ENCODE measurements around the gene SCYGR2.
"Not testable (repeated sequence)": the region's sequence is repeated elsewhere in the genome, so short reads cannot be mapped to it uniquely, and the experiment has no call there.

SCYGR2 gene

GRCh38 chr2:227598835-227599503 is at the start of gene SCYGR2:
SCYGR2 (plus strand) TSS chr2:227598893; CDS start chr2:227598893, 0 bp downstream.
- not testable (repeated sequence) for DNase-seq (ENCODE audit: low read depth in 2 of 2)

GRCh38 chr2:227551836-227552235 is 46.9 kb upstream of the SCYGR2 start:
- no peak for DNase-seq (ENCODE audit: low read depth in 2 of 2)

GRCh38 chr2:227562581-227562980 is 36.1 kb upstream of the SCYGR2 start:
- no peak for DNase-seq (ENCODE audit: low read depth in 2 of 2)

- DNase-seq (ENCODE audit: low read depth in 2 of 2): no peak
These were observed 33.6 kb upstream of the SCYGR2 start for GRCh38 chr2:227565080-227565479.

- no peak for DNase-seq (ENCODE audit: low read depth in 2 of 2)
These were observed 32.7 kb upstream of the SCYGR2 start for GRCh38 chr2:227566012-227566411.

- DNase-seq (ENCODE audit: low read depth in 2 of 2): no peak
These were observed 29.9 kb upstream of the SCYGR2 start for GRCh38 chr2:227568852-227569169.

- no peak for DNase-seq (ENCODE audit: low read depth in 2 of 2)
These were observed 28.1 kb upstream of the SCYGR2 start for GRCh38 chr2:227570615-227571014.

- no peak for DNase-seq (ENCODE audit: low read depth in 2 of 2)
These were observed 22.6 kb upstream of the SCYGR2 start for GRCh38 chr2:227576110-227576509.

GRCh38 chr2:227576812-227577211 is 21.9 kb upstream of the SCYGR2 start:
- DNase-seq (ENCODE audit: low read depth in 2 of 2): no peak

GRCh38 chr2:227577555-227577954 is 21.1 kb upstream of the SCYGR2 start:
- no peak for DNase-seq (ENCODE audit: low read depth in 2 of 2)

- DNase-seq (ENCODE audit: low read depth in 2 of 2): no peak
These were observed 20.1 kb upstream of the SCYGR2 start for GRCh38 chr2:227578642-227579041.

GRCh38 chr2:227579791-227580190 is 18.9 kb upstream of the SCYGR2 start:
- no peak for DNase-seq (ENCODE audit: low read depth in 2 of 2)

- DNase-seq (ENCODE audit: low read depth in 2 of 2): no peak
These were observed 16.3 kb upstream of the SCYGR2 start for GRCh38 chr2:227582369-227582768.

- no peak for DNase-seq (ENCODE audit: low read depth in 2 of 2)
These were observed 5.9 kb upstream of the SCYGR2 start for GRCh38 chr2:227592694-227593387.

- DNase-seq (ENCODE audit: low read depth in 2 of 2): no peak
These were observed 2.9 kb upstream of the SCYGR2 start for GRCh38 chr2:227595797-227596196.

- no peak for DNase-seq (ENCODE audit: low read depth in 2 of 2)
These were observed 1.7 kb upstream of the SCYGR2 start for GRCh38 chr2:227597036-227597435.

- DNase-seq (ENCODE audit: low read depth in 2 of 2): no peak
These were observed 695 bp upstream of the SCYGR2 start for GRCh38 chr2:227597998-227598397.

GRCh38 chr2:227602358-227602757 is 3.7 kb downstream of the SCYGR2 start:
- DNase-seq (ENCODE audit: low read depth in 2 of 2): no peak

GRCh38 chr2:227606476-227606875 is 7.8 kb downstream of the SCYGR2 start:
- DNase-seq (ENCODE audit: low read depth in 2 of 2): no peak

GRCh38 chr2:227607941-227608340 is 9.2 kb downstream of the SCYGR2 start:
- no peak for DNase-seq (ENCODE audit: low read depth in 2 of 2)

- DNase-seq (ENCODE audit: low read depth in 2 of 2): no peak
These were observed 10.1 kb downstream of the SCYGR2 start for GRCh38 chr2:227608561-227609338.

- DNase-seq (ENCODE audit: low read depth in 2 of 2): no peak
These were observed 11.4 kb downstream of the SCYGR2 start for GRCh38 chr2:227610123-227610522.

All from stimulated activated CD4-positive, alpha-beta T cell treated with anti-CD3 and anti-CD28 coated beads, Interleukin-12 subunit alpha, Interleukin-12 subunit beta, amount 100 ng/mL, for 24 hours (primary cell).